HuH-7.5 (cell line): ENCODE measurements around the gene CHRNA10.

Experiments used
- DNase-seq: peaks from one replicate; pipeline ENCODE4 v3.0.0; 2011; ENCODE audit warnings: low spot score

CHRNA10 gene

GRCh38 chr11:3671334-3672254 is at the start of gene CHRNA10:
Gene CHRNA10, minus strand, starts transcription at chr11:3671384. Its CDS starts 72 bp downstream, at chr11:3671312.
- DNase-seq: no peak

- no peak for DNase-seq
Observed at GRCh38 chr11:3712274-3712673, 41.1 kb upstream of the CHRNA10 start.

GRCh38 chr11:3710485-3711259 is 39.5 kb upstream of the CHRNA10 start:
- DNase-seq: no peak

GRCh38 chr11:3709977-3710376 is 38.8 kb upstream of the CHRNA10 start:
- no peak for DNase-seq

GRCh38 chr11:3707176-3707575 is 36.0 kb upstream of the CHRNA10 start:
- DNase-seq: no peak

- DNase-seq: no peak
Observed at GRCh38 chr11:3703383-3703782, 32.2 kb upstream of the CHRNA10 start.

- DNase-seq: no peak
Observed at GRCh38 chr11:3700910-3701309, 29.7 kb upstream of the CHRNA10 start.

GRCh38 chr11:3700410-3700809 is 29.2 kb upstream of the CHRNA10 start:
- no peak for DNase-seq

- no peak for DNase-seq
Observed at GRCh38 chr11:3686751-3687150, 15.6 kb upstream of the CHRNA10 start.

- no peak for DNase-seq
Observed at GRCh38 chr11:3685923-3686322, 14.7 kb upstream of the CHRNA10 start.

GRCh38 chr11:3684819-3685172 is 13.6 kb upstream of the CHRNA10 start:
- DNase-seq: no peak

GRCh38 chr11:3684129-3684818 is 13.1 kb upstream of the CHRNA10 start:
- no peak for DNase-seq

GRCh38 chr11:3683039-3683438 is 11.9 kb upstream of the CHRNA10 start:
- no peak for DNase-seq

- no peak for DNase-seq
Observed at GRCh38 chr11:3679077-3679476, 7.9 kb upstream of the CHRNA10 start.

- no peak for DNase-seq
Observed at GRCh38 chr11:3675971-3676370, 4.8 kb upstream of the CHRNA10 start.

- no peak for DNase-seq
Observed at GRCh38 chr11:3674189-3674588, 3.0 kb upstream of the CHRNA10 start.

- no peak for DNase-seq
Observed at GRCh38 chr11:3669742-3670183, 1.4 kb downstream of the CHRNA10 start.

GRCh38 chr11:3669128-3669527 is 2.1 kb downstream of the CHRNA10 start:
- no peak for DNase-seq

- no peak for DNase-seq
Observed at GRCh38 chr11:3667149-3668035, 3.8 kb downstream of the CHRNA10 start.

GRCh38 chr11:3666023-3666530 is 5.1 kb downstream of the CHRNA10 start:
- DNase-seq: no peak

- DNase-seq: no peak
Observed at GRCh38 chr11:3665336-3666022, 5.7 kb downstream of the CHRNA10 start.
